Activated CD4-positive, alpha-beta T cell treated with anti-CD3 and anti-CD28 coated beads for 1 hour (primary cell): Measurements from ENCODE around the gene LCE2A.

ENCODE experiments used
- DNase-seq: peaks from one replicate; pipeline ENCODE4 v3.0.0-alpha.2; 2020

Gene LCE2A

GRCh38 chr1:152743371-152744145, 45.4 kb downstream of the LCE2A start:
- DNase-seq, result no peak

- no peak for DNase-seq
Observed at GRCh38 chr1:152745289-152745704, 47.2 kb downstream of the LCE2A start.

GRCh38 chr1:152745765-152746444, 47.8 kb downstream of the LCE2A start:
- no peak for DNase-seq

GRCh38 chr1:152747831-152748230, 49.7 kb downstream of the LCE2A start:
- DNase-seq, result no peak
